GM15510 (cell line): ENCODE results near the gene NHSL1.

Source experiments
- POLR2A ChIP-seq: IDR thresholded peaks from 3 replicates; pipeline ENCODE4 v1.6.1; 2011; ENCODE audit warnings: borderline replicate concordance; ENCODE audit not compliant: insufficient read length; ENCODE audit errors: extremely low read depth

Gene NHSL1

GRCh38 chr6:138401960-138402837 is 97.1 kb downstream of the NHSL1 start:
- no peak for TF ChIP-seq POLR2A

DNA sequence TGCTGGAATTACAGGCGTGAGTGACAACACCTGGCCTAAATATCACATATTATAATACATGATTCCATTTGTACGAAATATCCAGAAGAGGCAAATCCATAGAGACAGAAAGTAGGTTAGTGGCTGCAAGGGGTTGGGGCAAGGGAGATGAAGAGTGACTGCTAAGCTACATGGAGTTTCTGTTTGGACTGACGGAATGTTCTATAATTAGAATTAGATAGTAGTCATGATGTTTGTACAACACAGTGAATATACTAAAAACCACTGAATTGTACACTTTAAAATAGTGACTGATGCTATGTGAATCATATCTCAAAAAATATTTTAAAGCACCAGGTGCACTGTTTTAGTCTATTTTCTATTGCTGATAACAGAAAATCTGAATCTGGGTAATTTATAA is 99.0 kb downstream of the NHSL1 start:
- no peak for TF ChIP-seq POLR2A

DNA sequence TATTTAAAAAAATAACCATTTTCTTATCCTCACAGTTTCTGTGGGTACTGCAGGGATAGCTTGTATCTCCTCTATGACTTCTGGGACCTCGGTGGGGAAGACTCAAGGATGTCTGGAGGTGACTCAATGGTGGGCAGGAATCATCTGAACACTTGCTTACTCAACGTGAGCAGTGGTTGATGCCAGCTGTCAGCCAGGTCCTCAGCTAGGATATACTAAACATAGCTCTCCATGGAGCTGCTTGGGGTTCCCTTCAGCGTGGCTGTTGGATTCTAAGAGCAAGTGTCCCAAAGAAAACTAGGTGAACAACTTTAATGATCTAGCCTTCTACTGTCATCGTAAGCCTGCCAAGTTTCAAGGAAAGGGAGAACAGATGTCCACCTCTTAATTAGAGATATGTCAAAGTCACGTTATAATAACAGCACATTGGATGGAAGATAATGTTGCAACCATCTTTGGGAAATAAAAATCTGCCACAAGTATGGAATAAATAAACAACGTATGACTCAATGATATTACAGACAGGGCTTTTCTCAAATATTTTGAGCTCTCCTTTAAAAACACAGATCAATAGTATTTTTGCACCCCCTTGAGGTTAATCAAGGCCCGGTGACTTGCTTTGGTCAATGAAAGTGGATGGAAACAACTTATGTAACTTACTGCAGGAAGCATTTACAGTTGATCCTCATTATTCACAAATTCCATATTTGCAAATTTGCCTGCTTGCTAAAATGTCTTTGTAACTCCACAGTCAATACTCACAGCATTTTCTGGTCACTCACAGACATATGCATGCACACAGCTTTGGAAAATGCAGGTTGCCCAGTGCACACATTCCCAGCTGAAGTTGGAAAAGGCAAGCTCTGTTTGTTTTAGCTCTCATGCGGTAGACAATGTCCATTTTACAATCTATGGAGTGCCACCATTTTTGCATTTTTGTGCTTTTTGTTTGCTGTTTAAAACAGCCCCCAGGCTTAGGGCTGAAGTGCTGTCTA is 101.9 kb downstream of the NHSL1 start:
- no peak for TF ChIP-seq POLR2A

DNA sequence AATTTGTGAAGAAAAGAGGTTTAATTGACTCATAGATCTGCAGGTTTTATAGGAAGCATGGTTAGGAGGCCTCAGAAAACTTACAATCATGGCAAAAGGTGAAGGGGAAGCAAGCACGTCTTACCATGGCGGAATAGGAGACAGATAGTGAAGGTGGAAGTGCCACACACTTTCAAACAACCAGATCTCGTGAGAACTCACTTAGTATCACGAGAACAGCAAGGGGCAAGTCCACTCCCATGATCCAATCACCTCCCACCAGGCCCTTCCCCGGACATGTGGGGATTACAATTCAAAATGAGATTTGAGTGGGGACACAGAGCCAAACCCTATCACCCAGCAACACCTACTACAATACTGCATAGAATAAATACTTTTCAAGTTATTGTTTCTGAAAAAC is 102.6 kb downstream of the NHSL1 start:
- TF ChIP-seq POLR2A: no peak

GRCh38 chr6:138393871-138394783 is 105.2 kb downstream of the NHSL1 start:
- TF ChIP-seq POLR2A: no peak

DNA sequence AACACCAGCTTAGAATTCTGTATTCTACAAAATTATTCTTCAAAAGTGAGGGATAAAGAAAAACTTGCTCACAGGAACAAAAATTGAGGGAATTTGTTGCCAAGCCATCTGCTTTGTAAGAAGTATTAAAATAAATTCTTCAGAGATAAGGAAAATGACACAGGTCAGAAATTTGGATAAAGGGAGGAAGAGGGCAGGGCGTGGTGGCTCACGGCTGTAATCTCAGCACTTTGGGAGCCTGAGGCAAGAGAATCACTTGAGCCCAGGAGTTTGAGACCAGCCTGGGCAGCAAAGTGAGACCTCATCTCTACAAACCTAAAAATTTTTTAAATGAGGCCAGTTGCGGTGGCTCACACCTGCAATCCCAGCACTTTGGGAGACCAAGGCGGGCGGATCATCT is 109.7 kb downstream of the NHSL1 start:
- TF ChIP-seq POLR2A: no peak

DNA sequence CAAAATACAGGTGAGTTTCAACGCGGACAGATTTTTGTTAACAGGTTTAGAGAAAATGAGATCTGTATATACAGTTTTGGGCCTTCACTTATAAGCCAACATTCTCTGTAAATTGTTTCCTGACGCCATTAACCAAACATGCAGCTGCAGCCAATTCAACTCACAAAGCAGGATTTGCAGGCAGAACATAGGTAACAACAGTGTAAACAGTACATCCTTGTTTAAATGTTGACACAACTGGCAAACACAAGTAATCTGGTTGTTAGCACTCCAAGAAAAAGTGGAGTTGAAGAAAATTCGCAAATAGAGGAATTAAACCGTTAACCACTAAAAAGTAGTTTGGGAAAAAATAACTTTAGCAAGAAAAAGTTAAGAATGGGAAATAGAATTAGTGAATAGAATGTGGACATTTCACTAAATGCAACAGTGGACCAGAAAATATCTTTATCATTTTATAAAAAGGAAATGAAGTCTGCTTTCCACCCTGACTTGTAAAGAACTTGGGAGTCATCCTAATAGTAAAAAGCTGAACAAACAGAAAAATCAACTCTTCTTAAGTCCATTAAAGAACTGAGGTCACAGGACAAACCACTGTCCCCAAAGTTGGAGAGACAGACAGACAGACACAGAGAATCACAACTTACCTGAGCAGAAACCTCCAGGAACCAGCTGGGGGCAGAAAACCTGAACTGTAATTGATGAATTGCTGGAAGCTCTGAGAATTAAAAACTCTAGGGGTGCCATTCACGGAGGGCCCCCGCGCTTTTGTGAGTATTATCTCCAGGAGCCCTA is 111.5 kb downstream of the NHSL1 start:
- TF ChIP-seq POLR2A: no peak

DNA sequence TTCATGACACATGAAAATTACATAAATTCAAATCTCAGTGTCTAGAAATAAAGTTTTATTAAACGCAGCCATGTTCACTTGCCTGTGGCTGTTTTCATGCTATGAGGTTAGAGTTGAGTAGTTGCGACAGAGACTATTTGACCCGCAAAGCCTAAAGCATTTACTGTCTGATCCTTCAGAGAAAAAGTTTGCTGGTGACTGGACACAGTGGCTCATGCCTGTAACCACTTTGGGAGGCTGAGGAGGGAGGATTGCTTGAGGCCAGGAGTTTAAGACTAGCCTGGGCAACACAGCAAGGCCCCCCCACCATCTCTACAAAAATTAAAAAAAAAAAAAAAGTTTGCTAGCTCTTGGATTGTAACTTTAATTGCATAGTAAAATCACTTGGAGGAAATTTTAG is 112.4 kb downstream of the NHSL1 start:
- TF ChIP-seq POLR2A: no peak

DNA sequence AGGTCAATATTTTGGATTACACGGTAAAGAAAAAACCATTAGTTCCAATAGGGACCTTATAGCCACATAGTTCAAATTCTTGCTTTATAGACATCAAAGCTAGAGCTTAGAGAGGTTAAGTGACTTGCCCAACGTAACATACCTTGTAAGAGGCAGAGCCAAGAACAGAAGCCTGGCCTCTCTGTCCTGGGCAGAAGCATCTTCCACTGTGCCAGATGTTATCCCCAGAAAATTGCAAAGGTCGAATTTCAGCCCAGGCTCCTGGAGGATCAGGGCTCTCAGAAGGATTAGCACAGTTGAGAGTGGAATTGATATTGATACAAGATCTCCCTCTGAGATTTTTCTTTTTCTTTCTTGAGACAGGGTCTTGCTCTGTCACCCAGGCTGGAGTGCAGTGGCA is 115.5 kb downstream of the NHSL1 start:
- TF ChIP-seq POLR2A: no peak

- no peak for TF ChIP-seq POLR2A
These were observed 116.6 kb downstream of the NHSL1 start for GRCh38 chr6:138382498-138383265.

GRCh38 chr6:138378463-138378862 is 120.8 kb downstream of the NHSL1 start:
- TF ChIP-seq POLR2A: no peak

DNA sequence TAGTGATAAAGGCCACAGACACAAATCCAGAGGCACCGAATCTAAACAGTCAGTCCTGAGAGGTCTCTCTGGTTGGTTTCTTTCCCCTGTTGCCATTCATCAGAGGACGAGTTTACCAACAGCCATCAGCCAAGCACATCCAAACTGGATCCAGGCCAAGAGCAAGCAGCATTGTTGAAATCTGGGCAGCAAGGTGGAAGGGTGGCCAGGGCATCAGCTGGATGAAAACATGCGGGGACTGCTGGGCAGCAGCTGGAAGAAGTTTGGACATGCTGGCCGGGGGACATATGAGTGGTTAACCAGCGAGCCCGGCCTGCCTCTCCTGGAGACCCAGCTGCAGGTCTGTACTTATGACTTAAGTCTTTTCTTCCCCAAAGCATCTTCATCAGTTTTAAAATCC is 121.5 kb downstream of the NHSL1 start, which contains the start of gene SMIM28:
Gene SMIM28 (plus strand): TSS at position 62 of the 400 bp plus-strand sequence. CDS start 168 bp downstream, at position 230.
- no peak for TF ChIP-seq POLR2A

DNA sequence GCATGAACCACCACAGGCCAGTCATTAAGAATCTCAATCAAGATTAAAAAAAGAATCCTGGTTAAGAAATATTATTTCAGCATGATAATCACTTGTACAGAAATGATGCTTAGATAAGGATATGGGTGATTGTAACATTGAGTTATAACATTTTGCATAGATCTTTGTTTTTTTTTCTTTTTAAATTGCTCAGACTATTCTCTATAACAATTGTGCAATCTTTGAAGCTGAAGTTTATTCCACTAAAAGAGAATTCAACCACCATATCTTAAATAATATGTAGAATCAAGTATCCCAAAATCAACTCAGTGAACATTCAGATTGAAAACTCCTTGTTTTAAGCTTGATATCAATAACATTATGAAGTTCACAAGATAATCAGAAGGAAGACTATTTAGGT is 122.3 kb downstream of the NHSL1 start:
- TF ChIP-seq POLR2A: no peak
